ENCODE measurements around the gene AKR1C8.
"Not testable (repeated sequence)": the region's sequence is repeated elsewhere in the genome, so short reads cannot be mapped to it uniquely, and the experiment has no call there.

Gene AKR1C8

GRCh38 chr10:5135581-5135980 is 49.4 kb downstream of the AKR1C8 start:
- DNase-seq (ENCODE audit: low read depth): no peak
- TF ChIP-seq, protein P1, sequence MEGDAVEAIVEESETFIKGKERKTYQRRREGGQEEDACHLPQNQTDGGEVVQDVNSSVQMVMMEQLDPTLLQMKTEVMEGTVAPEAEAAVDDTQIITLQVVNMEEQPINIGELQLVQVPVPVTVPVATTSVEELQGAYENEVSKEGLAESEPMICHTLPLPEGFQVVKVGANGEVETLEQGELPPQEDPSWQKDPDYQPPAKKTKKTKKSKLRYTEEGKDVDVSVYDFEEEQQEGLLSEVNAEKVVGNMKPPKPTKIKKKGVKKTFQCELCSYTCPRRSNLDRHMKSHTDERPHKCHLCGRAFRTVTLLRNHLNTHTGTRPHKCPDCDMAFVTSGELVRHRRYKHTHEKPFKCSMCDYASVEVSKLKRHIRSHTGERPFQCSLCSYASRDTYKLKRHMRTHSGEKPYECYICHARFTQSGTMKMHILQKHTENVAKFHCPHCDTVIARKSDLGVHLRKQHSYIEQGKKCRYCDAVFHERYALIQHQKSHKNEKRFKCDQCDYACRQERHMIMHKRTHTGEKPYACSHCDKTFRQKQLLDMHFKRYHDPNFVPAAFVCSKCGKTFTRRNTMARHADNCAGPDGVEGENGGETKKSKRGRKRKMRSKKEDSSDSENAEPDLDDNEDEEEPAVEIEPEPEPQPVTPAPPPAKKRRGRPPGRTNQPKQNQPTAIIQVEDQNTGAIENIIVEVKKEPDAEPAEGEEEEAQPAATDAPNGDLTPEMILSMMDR (IDR thresholded peaks at IDR 0.05; ENCODE audit: control insufficient read depth, extremely low read depth, insufficient read depth): no peak
- no peak overlapping the region for H3K4me3 ChIP-seq (ENCODE audit: low read depth, low read length)

- TF ChIP-seq, protein P1 (IDR thresholded peaks at IDR 0.05; ENCODE audit: control insufficient read depth, extremely low read depth, insufficient read depth): no peak
- DNase-seq (ENCODE audit: low read depth): no peak
- H3K4me3 ChIP-seq (ENCODE audit: low read depth, low read length): no peak overlapping the region
These were observed 59.5 kb downstream of the AKR1C8 start for GRCh38 chr10:5125315-5126044.

- no peak for DNase-seq (ENCODE audit: low read depth)
- no peak overlapping the region for H3K4me3 ChIP-seq (ENCODE audit: low read depth, low read length)
- TF ChIP-seq, protein P1 (IDR thresholded peaks at IDR 0.05; ENCODE audit: control insufficient read depth, extremely low read depth, insufficient read depth): no peak
These were observed 61.1 kb downstream of the AKR1C8 start for GRCh38 chr10:5123886-5124285.

GRCh38 chr10:5119997-5120396 is 65.0 kb downstream of the AKR1C8 start:
- not testable (repeated sequence) for H3K4me3 ChIP-seq (ENCODE audit: low read depth, low read length); DNase-seq (ENCODE audit: low read depth)

DNA sequence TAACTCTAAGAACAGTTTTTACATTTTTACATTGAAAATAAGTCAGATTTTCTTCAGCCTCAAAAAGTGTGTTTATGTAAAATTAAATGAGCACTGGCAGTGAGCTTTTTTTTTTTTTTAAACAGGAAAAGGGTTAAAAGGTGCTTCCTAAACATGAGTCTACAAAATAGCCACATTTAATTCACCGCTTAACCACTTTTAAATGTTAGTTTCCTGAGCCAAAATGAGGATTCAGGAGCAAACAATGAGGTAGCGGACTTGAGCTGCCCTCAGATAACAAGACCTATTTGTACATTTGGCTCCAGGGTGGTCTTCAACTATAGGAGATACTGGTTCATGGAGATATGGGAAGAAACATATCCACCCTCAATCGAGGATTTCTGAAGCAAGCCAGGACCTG is 67.9 kb downstream of the AKR1C8 start:
- no peak for DNase-seq (ENCODE audit: low read depth)
- TF ChIP-seq, protein P1 (IDR thresholded peaks at IDR 0.05; ENCODE audit: control insufficient read depth, extremely low read depth, insufficient read depth): no peak
- no peak overlapping the region for H3K4me3 ChIP-seq (ENCODE audit: low read depth, low read length)

- H3K4me3 ChIP-seq (ENCODE audit: low read depth, low read length): no peak overlapping the region
- TF ChIP-seq, protein P1 (IDR thresholded peaks at IDR 0.05; ENCODE audit: control insufficient read depth, extremely low read depth, insufficient read depth): no peak
- DNase-seq (ENCODE audit: low read depth): no peak
These were observed 68.3 kb downstream of the AKR1C8 start for GRCh38 chr10:5116621-5117020.

DNA sequence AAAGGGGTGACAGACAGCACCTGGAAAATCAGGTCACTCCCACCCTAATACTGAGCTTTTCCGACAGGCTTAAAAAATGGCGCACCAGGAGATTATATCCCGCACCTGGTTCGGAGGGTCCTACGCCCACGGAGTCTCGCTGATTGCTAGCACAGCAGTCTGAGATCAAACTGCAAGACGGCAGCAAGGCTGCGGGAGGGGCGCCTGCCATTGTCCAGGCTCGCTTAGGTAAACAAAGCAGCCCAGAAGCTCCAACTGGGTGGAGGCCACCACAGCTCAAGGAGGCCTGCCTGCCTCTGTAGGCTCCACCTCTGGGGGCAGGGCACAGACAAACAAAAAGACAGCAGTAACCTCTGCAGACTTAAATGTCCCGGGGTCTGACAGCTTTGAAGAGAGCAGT is 75.1 kb downstream of the AKR1C8 start:
- DNase-seq (ENCODE audit: low read depth); H3K4me3 ChIP-seq (ENCODE audit: low read depth, low read length): not testable (repeated sequence)

DNA sequence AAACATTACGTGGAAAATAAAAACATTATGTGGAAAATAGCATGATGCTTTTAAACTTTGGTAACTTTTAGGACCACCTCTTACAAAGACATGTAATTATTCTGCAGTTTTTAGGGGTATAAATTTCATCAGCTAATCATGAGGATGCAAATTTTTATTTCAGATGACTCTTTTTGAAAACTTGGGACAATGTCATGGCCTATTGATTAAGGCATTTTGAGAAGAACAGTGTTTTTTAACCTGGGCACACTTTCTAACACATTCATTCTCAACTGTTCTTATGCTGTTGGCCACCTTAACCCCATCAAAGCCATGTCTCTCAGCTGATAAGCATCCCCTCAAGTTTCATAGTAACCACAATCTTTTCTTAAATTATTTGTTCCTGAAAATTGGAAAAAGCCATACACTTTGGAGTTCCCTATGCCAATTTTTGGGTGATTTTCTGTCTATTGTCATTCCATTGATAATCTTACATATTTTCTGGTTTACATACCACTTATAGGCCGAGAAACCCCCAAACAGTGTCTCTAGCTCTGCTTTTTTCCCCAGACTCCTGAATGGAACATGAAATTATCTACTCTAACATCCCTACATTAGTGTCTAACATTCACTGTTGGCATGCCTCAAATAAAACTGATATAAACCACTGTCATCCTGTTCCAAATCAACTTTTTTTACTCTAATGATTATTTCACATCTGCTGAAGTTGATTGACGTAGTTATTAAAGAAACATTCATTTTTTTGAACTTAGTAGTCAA is 76.1 kb downstream of the AKR1C8 start:
- TF ChIP-seq, protein P1 (IDR thresholded peaks at IDR 0.05; ENCODE audit: control insufficient read depth, extremely low read depth, insufficient read depth): no peak
- DNase-seq (ENCODE audit: low read depth): no peak
- H3K4me3 ChIP-seq (ENCODE audit: low read depth, low read length): no peak overlapping the region
